Measurements from ENCODE around the gene RSBN1. TPM values are rescaled to one million over a fixed set of nuclear protein-coding genes. Genes with fewer than 3 reads are reported as not detected.
"Not testable (repeated sequence)": the region's sequence is repeated elsewhere in the genome, so short reads cannot be mapped to it uniquely, and the experiment has no call there.

Gene RSBN1
- polyA plus RNA-seq, 10 donors, result 11.5 to 17.1 (median 12.7) TPM

DNA sequence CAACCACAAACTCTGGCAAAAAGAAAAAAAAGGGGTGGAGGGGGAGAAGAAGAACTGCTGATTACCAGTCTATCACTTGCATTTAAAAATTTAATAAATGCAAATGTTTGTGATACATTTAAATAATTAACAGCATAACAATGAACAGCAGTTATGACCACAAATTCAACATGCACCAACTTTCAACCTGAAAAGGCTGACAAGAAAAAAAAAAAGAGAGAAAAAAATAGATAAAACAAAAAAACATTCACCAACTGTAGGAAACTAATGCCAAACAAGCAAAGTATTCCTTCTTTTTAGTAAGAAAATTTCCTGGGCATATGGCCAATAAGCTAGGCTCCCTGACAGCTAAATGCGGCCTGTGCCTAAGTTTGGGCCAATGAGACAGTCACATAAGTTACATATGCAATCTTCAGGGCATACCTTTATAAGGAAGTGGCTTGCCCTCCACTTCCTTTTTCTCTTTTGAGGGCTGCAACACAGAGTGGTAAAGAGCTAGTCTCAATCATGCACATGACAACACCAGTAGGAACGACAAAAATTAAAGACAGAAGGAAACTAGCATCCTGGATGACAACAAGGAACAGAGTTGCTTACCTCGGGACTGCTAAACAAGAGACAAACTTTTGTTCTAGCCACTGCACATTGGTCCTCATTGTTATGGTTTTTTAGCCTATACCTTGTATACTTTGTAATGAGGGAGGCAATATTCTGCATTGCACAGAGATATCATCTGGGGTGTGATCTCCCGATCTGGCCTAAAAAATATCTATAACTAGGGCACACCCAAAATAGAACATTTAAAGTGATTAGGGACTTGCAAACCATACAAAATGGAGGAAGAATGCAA lies 28.8 kb downstream of the RSBN1 start:
- peak; percentile 33 to 64 (median 43) for DNase-seq

DNA sequence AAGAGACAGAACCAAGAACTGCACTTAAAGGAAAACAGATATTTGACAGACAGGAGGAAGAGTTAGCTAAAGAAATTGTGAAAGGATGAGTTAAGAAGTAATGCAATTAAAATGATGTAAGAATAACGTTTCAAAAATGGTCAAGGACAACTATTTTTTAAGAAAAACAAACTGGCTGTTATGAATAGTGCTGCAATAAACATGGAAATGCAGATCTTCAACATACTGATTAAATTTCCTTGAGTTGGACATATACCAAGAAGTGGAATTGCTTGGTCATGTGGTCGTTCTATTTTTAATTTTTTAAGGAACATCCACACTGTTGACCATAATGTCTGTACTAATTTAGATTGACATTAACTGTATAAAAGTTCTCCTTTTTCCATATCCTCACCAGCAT lies 29.9 kb downstream of the RSBN1 start:
- peak in 1 of 3 donors; percentile 25 for DNase-seq

DNA sequence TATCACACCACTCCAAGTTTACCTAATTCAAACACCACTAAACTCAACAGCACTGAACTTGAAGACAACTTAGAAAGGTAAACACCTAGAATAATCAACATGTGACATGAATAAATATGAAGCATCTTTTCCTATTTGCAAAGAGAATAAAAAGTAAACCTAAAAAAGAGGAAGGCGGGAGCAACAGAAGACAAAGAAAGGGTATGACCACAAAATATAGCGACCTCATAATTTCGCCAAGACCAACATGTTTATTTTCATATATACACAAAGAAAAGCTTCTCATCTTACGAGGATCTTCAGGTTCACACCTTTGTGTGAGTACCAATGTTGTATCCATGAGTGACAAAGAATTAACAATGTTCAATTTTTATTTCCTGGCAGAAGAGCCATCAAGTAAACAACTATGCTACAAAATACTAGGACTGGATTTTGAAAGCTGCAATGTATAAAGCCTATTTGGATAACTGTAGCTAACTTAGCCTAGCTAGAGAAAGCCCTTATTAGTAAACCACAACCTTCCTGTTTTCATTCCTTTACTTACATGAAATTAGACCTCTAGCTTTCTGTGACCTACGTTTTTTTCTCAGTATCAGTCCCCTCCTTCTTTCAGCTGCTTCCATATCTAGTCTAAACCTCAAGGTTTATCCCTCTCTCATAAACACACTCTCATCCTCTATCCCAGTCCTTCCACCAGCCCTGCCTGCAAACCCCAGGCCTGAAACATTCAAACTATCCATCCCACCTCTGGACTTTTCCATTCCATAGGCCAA lies 31.7 kb downstream of the RSBN1 start:
- no peak for DNase-seq

DNA sequence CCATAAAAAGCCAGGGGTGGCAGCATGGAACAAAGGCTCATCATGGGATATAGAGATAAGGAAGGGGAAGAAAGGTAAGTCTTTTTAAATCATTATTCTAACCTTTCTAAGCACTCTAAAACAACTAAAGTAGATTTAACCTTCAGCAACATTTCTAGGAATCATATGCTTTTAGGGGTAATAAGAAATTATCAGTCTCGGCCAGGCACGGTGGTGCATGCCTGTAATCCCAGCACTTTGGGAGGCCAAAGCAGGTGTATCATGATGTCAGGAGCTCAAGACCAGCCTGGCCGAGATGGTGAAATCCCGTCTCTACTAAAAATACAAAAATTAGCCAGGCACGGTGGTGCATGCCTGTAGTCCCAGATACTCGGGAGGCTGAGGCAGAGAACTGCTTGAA lies 32.7 kb downstream of the RSBN1 start:
- no peak for DNase-seq

DNA sequence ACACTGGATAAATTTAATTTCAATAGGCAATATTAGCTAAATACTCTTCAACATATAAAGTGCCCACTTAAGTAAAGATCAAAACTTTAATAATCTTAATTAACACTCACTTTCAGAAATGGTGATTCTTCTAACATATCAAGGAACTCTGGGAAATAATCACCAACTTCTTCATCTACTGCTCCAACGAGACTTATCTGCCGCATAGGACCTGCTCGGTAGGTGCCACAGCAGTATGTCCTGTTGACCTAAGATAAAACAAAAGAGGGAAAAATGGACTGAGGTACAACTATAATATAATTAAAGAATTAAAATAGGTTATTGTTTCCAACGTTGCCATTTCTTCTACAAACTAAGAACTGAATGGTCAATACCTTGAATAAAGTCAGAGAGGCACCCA lies 34.7 kb downstream of the RSBN1 start:
- DNase-seq, result no peak

DNA sequence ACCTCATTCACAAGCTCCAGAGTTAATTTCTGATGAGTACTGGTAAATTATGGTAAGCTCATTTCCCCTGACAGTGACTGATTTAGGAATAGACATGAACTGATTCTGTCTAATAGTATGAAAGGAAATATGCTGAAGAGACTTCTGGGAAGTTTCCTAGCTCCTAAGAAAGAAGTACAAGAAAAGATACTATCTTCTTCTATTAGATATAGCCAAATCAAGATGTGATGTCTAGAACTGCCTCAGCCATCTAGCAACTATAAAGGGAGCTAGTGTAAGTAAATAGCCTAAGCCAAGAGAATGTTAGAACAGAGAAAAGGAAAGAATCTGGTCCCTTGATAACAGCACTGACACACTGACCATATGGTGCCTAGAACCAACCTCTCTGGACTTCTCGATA lies 42.2 kb downstream of the RSBN1 start:
- DNase-seq, result no peak

DNA sequence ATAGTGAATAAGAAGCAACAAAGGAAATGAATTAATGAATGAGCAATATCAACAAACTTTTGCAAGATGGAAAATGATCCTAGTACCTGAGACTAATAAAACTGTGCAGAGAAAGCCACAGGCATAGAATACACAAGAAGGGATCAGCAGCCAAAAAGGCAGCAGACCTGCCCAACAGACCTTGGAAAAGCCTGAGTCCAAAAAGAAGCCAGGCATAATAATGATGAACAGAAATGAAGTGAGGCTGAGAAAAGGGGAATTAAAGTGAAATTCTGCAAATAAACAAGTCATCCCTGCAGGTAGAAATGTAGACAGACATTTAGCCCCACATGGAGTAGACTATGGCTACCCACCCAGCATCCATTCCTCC lies 42.7 kb downstream of the RSBN1 start:
- DNase-seq, result no peak

DNA sequence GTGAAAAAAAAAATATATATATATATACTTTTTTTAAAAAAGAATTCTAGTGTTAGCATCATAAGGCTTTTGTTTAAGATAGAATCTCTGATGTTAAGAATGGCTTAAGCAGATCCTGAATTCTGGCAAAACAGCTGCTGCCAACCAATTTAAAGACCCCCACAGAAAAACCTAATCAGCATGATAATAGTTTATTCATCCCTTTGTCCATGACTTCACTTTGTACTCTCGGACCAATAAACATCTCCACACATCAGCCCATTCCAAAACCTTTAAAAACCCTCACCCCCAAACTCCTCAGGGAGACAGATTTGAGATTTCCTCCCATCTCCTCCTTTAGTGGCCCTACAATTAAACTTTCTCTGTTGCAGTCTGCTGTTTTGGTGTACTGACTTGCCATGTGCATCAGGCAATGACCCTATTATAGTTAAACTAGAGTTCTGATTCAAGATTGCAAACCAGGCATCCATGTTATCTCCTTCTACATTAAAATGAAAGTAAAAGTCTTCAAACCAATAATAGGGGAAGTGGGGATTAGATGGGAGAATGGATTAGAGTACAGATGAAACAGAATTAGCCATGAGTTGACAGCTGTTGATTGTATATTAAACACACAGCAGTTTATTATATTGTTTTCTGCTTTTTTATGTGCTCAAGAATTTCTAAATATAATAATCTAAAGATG lies 43.2 kb downstream of the RSBN1 start:
- no peak for DNase-seq

DNA sequence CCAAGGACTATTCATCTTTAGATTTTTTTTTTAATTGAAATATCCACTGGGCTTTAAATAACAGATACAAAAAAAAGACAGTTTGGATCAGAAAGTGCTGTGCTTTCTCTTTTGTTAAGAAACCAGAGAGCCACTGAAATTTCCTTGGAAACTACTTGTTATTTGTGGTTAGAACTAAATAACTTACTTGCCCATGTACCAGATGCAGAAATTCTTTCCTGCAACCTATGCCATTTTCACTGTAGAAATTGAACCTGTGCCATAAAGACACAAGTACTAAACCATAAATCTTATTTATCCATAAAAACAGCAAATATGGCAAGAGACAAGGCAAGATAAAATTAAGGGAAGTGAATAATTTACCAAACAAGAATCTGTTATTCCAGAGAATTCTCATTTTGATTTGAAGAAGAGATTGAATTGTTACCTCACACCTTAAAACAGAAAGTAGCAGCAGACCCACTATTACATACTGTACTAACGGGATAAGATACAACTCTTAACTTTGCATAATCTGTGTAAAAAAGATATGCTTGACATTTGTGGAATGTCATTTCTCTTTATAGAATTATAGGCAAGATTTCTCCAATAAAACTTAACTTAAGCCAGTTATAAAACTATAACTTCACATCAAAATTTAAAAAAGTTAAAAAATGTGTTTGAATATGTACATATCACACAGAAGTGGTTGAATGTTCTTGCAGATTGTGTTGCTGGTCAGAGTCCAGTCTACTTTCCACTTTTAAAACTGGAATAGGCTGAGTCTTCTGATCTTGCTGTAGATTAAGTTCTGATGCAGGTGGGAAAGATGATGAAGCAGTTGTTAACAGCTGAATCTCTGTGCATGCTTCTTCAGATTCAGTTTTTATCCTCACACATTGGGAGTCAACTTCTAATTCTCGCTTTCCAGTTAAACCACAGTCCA lies 46.7 kb downstream of the RSBN1 start:
- DNase-seq, result no peak

DNA sequence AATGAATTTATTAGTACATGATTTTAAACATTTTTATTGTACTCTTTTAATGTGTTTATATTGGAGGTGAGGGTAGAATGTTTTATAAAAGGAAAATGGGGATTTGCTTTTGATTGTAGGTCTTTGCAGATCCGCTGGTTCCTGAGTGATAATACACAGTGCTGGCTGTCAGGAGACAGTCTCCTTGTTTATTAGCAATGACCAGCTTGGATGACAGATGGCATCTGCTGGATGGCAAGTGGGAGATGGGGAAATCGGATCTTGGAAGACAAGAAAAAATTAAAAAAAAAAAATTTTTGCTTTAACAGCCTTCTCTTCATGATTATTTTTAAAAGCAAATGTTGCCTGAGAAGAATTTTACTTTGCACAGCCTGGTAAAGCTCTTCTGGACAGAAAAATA lies 48.6 kb downstream of the RSBN1 start:
- no peak for DNase-seq

DNA sequence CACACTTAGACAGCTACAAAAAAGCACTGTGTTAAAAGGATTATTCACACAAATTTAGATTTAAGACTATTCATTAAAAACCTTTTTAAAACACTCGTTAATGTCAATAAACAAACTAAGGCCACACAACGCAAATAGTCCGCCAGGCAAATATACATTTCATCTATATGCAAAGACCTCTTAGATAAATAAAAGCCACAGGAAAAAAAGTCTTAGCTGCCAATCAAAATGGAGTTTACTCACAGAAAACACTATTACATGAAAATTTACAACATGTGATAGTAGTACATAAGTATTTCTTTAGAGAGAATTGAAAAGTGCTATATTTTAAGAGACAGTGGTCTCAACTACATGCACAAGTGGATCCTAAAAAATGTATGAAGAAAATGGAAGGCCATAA lies 50.3 kb downstream of the RSBN1 start:
- DNase-seq, result no peak

DNA sequence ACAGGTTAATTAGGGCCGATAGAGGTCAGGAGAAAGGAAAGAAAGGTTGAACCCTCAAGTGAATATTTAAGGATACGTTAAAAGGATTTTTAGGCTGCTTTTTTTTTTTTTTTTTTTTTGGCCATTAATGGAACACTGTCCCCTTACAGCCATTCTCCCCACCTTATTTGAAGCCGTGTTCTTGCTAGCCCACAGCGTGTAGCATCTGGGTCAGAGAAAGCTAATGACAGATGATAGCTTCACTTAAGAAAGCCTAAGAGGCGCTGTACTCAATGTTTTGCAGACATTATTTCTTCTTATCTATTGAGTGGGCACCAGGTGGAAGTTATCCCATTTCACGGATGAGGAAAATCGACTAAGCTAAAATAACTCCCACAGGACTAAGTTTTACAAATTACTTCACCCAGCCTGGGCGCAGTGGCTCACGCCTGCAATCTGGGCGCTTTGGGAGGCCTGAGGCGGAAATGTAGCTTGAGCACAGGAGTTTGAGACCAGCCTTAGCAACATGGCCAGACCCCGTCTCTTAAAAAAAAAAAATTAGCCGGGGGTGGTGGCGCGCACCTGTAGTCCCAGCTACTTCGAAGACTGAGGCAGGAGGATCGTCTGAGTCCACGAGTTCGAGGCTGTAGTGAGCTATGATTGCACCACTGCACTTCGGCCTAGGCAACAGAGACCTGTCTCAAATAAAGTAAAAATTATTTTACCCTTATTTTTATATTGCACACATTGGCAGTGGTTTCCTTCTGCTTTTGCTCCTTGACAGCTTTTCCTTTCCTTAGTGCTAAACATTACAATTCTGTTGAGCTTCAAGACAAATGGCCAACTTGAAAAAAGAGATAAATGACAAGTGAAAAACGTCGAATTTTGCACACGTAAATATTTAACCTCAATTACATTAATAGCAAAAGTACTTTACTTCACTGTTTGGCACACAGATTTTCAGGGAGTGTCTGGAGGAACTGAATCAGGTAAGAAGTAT lies 51.9 kb downstream of the RSBN1 start:
- no peak for DNase-seq

DNA sequence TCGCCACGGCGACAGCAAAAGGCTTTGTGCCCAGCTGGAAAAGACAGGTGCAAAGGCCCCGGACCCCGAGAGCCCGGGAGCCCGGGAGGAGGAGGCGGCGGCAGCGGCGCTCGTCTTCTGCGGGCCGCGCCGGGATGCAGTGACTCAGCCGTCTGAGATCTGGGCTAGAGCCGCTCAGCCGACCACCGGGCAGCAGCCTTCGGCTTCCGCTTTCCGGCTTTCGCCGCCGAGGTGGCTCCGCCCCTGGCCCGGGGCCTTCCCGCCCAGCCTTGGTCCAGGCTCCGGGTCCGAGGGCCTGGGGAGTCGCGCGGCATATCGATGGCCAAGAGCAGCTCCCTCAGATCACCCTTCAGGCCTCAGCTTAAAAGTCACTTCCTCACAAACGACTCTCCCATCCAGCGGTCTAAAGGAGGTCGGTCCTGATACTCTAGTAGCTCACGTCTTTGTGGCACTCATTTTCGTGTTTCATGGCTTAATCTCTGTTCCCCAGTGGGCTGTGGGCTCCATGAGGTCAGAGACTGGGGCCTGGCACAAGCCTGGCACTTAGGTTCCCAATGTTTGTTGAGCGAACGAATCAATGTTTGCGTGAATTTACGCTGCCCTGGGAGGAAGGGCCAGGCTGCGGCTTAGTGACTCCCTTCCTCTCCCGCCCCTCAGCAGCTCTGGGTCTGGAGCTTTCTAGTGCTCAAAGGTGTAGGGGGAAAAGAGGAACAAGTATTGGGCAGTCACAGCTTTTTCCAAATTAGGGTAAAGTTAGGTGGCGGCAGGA lies 52.8 kb downstream of the RSBN1 start, which contains the start of gene PHTF1:
Gene PHTF1 (minus strand): TSS at position 154 of the 769 bp plus-strand sequence. CDS start 783 bp downstream, outside the sequence.
- DNase-seq, result peak; percentile 64 to 91 (median 80)

DNA sequence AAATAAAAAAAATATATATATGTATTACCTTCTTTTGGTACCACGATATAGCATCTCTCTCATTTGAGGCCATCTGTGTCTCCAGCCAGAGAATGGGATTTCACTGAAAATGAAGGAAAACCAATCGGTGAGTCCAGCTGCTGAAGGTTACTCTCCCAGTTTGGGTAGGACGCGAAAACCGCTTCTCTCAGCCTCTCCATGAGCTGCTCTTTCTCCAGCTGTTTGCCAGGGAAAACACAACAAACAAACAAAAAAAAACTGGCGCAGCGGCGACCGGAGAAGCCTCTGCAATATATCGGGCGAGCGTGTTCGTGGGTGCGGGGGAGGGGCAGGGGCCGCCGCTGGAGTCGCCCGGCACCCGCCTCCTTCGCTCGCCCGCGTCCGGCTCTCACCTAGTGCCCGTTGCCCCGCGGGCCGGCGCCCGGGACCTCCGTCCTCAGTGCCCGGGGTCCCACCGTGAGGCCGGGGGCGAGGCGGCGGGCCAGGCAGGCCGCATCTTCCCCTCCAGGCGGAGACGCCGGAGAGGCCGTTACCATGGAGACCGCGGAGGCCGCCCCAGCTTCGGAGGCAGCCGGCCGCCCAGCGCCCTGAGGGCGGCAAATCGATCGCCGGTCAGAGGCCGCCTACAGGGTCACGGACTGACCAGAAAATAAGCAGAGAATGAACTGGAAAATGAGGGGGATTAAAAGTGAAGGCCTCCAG lies 53.5 kb downstream of the RSBN1 start:
- peak; percentile 35 to 91 (median 69) for DNase-seq

DNA sequence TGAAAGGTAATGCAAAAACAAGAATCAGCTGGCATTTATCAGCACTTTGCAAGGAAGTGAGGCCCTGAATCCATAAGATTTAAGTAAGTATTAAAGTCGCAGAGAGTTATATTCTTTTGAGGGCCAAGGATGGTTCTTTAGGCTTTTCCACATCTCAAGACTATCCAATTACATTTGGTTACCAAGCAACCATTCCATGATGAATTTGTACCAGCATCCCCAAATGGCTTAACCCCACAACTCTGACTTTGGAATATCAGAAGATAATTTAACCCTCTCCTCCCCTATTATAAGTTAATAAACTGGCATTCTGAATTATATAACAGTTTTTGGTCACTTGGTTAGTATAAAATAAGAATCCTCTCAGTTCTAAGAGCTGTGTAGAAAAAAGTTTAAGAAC lies 55.8 kb downstream of the RSBN1 start:
- DNase-seq, result no peak

DNA sequence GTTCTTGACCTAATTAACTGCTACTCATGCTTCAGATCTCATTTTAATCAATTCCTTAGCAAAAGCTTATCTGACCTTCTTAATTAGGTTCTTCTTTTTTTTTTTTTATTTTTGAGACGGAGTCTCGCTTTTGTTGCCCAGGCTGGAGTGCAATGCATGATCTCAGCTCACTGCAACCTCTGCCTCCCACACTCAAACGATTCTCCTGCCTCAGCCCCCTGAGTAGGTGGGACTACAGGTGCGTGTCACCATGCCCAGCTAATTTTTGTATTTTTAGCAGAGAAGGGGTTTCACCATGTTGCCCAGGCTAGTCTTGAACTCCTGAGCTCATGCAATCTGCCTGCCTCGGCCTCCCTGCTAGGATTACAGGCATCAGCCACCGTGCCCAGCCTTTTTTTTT lies 58.9 kb downstream of the RSBN1 start:
- not testable (repeated sequence) for DNase-seq

DNA sequence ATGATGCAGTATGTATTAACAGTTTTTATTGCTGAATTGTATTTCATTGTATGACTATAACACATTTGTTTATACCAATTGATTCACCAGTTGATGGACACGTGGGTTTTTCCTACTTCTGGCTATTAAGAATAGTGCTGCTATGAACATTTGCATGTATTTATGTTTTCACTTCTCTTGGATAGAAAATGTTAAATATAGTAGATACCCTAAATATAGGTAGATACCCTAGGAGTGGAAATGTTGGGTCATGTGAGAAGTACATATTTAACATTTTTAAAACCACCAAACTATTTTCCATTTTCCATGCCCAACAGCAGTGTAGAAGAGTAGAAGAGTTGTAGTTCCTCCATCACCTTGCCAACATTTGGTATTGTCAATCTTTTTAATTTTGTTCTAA lies 60.8 kb downstream of the RSBN1 start:
- no peak for DNase-seq

DNA sequence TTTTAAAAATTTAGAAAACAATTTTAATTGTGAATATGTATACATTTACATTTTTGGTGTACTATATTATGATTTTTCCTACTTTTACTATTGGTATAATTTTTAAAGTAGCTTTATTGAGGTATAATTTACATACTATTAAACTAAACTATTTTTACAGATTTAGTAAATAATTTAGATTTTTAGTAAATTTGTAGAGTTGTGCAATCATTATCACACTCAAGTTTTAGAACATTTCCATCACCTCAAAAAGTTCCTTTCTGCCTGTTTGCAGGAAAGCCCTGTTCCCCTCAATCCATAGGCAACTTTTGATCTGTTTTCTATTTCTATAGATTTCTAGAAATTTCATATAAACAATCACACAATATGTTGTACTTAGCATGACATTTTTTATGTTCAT lies 61.2 kb downstream of the RSBN1 start:
- DNase-seq, result no peak

DNA sequence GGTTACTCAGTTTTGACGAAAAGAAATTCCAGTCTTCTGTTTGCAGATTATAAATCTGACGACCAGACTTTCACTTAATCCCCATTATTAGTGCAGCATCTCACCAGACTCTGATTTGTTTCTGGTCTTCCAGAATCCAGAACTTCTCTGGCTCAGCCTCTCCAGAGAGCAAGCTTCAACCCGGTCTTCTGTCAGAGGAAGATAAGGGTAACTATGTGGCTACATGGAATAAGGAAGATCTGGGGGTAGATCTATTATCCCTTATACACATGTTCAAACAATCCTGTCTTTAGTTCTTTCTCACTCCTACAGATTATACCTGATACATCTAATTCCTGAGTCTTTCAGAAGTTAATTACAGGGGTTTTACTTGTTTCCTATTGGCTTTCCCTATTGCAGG lies 62.9 kb downstream of the RSBN1 start:
- DNase-seq, result no peak
